Activated gamma-delta T cell treated with Interleukin-2 at 50 U/mL for 16 hours (primary cell): ENCODE measurements around the gene TCEAL2.
"Not testable (repeated sequence)": the region's sequence is repeated elsewhere in the genome, so short reads cannot be mapped to it uniquely, and the experiment has no call there.

Experiments
- DNase-seq: peaks from one replicate; pipeline ENCODE4 v3.0.0-alpha.2; 2020

TCEAL2 gene

GRCh38 chrX:102125436-102125835 is at the start of gene TCEAL2:
Gene TCEAL2 (plus strand): TSS chrX:102125679. CDS start chrX:102126831, 1,152 bp downstream.
- DNase-seq = not testable (repeated sequence)

DNA sequence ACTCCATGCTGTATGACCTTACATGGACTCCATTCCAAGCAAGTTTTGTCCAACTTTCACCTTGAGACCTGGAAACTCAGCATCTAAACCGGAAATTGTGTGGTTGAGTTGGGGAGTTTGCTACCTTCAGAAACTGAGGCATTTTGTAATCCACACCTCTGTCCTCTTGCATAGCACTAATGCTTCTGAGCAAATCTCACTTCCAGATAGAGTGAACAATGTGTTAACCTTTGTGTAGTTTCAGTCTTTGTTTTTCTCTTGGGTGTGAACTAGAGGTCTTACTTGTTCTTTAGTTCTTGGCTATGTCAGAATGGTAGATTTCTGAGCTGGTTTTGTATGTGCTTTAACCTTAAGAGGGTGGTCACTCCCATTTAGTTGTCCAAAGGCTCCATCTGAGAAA is 48.1 kb upstream of the TCEAL2 start:
- DNase-seq = no peak

DNA sequence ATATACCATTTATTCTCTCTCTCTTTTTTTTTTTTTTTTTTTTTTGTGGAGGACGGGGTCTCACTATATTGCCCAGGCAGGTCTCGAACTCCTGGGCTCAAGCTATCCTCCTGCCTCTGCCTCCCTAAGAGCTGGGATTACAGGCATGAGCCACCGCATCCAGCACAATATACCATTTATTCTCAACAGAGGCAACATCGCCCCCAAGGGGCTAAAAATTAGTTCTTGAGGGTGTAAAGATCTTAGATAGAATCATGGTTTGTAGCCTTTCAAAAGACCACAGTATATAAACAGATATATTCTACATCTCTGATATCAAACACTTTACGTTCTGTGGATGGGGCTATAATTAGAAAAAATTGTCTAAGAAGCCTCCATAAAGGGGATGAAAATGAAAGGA is 39.8 kb upstream of the TCEAL2 start:
- no peak for DNase-seq

- DNase-seq = no peak
These were observed 12.1 kb upstream of the TCEAL2 start for GRCh38 chrX:102113367-102113766.

GRCh38 chrX:102115748-102116147 is 9.7 kb upstream of the TCEAL2 start:
- no peak for DNase-seq

DNA sequence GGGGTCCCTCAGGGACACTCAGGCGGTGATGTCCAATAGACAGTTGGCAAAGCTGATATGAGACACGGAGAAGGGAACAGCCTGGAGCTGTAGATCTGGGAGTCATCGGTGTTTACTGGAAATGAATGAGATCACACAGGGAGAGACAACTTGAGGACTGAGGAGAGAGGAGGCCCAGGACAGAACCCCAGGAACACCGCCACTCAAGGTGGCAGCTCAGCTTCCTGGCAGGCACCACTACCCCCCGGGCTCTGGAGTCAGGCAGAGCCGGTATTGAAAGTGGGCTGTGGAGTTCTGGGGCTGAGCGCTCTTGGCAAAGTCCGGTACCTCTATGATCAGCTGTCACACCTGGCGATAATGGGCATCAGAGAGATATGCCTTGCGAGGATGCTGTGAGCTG is 465 bp upstream of the TCEAL2 start:
- DNase-seq = not testable (repeated sequence)

DNA sequence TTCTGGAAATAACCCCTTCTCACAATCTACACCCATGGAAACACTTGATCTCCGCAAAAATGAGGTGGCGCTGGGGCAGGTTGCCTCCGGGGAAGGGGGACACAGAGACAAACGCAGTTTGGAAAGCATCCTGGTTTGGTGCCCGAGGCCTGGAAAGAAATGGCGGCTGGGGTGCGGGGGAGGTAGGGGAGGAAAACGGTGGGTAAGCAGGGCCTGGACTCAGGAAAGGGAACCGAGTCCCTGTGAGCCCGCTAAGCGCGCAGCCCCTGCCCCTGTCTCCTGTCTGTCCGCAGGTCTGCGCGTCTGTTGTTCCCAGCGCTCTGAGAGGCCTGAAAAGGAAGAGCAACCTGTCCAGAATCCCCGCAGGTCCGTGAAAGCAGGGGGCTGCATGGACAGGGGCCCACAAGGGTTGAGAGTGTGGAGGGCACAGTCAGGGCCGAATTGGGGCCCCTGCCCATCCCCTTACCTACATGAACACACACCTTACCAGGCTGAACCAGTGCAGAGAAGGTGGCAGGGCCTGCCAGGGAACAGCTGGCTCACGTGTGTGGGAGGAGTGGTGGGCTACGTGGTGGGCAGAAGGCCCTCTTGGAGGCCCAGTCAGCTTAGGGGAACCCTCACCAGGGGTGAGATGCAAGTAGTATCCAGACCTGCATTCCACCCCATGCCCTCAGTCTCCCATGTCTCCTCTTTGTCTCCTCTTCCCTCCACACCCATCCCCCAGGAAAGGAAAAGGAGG is 770 bp downstream of the TCEAL2 start:
- not testable (repeated sequence) for DNase-seq

- DNase-seq = no peak
These were observed 1.4 kb downstream of the TCEAL2 start for GRCh38 chrX:102126863-102127262.

DNA sequence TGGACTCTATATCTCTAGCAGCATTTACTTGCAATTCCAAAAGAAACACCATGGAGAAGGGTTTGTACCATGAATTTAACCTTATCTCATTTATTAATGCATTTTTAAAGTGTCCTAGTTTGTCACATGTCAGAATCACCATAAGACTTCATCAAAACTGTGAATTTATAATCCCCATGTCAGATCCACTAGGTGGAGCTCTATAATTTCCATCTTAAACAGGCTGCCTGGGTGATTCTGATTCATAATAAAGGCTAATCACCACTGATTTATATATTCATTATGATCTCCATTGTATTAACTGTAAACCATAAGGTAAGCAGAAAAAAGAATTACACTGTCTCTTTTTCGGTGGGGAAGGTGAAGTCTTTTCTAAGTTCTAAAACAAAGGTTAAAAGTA is 4.0 kb downstream of the TCEAL2 start:
- DNase-seq = no peak

GRCh38 chrX:102138064-102138463 is 12.6 kb downstream of the TCEAL2 start:
- no peak for DNase-seq

DNA sequence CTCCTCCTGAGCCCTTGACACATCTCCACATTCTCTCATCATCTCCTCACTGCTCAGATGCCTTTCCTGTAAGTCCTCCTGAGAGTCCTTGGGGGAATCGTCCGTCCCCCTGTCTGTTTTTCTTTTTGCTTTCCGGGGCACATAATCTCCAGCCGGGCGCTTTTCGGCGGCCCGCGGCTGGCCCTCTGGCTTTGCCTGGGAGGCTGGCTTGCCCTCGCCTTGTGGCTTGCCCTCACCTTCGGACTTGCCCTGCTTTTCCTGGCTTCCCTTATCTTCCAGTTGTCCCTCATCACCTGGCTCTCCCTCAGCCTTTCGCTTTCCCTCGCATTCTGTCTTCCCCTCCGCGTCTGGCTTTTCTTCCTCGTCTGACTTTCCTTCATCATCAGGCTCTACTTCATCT is 15.4 kb downstream of the TCEAL2 start:
- not testable (repeated sequence) for DNase-seq

GRCh38 chrX:102141631-102142030 is 16.2 kb downstream of the TCEAL2 start:
- DNase-seq = not testable (repeated sequence)

- not testable (repeated sequence) for DNase-seq
These were observed 16.8 kb downstream of the TCEAL2 start, which contains the start of gene TCEAL6 for GRCh38 chrX:102142274-102142673. Gene TCEAL6 (minus strand): TSS chrX:102142481.

GRCh38 chrX:102154218-102154860 is 28.9 kb downstream of the TCEAL2 start:
- DNase-seq = no peak

DNA sequence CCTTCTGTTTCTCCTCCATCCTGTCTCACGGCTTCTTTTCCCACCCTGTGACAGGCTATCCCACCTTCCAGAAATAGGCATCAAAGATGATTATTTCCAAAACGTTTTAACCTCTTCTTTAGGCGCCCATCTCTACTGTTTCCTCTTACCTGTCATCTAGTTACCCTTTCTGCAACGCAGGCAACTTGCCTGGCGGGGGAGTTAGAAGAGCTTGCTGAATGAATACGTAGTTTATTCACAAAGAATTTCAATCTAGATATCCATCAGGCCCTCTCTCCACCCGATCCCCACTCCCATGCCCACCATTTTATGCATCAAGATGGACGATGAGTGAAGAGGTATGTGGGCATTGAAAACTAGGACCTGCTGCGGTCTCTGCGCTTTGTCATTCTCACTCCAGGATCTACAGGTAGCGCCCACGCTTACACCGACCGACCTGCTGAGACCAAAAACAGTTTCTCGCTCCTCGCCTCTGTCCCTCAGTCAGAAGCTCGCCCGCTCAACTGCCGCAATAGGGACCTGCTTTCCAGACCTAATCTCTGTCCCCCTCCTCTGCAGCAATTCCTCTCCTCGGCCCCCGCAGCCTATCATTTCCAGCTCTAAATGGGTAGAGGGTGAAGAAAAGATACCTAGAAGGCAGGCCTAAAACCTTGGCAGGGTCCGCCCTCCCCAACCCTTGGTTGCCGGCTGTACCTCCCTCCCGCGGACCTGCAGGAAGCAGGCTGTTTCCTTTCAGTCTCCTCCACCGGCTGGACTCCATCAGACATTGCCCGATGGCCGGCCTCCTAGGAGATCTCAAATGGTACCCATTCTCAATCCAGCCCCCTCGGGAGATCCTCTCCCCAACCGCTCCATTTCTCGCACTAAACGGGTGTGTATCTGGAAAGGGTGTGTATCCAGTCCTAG is 29.7 kb downstream of the TCEAL2 start:
- no peak for DNase-seq

DNA sequence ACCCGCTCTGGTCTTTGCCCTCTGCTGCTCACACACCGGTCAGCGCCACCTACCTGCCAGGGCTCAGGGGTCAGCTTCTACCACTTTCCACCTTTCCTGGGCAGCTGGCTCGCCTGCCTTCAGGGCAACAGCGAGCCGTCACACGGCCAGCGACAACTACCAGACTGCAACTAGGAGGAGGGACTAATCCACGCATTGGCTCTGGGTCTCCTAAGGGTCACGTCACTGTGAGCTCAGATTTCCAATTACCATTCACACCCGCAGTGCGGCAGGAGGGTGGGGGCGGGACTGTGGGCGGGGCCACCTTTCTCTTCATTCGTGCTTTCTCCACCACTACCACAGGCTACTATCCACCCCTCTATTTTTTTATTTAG is 30.3 kb downstream of the TCEAL2 start, which contains the start of gene BEX5:
BEX5 (minus strand) TSS at position 172 of the 374 bp plus-strand sequence. CDS start 1,712 bp downstream, outside the sequence.
- DNase-seq = peak; percentile 42
